ENCODE data around the gene PTPN14.

Gene PTPN14

GRCh38 chr1:214568328-214568727 lies 16.9 kb upstream of the PTPN14 start:
- DNase-seq (ENCODE audit: low read depth), result no peak

DNA sequence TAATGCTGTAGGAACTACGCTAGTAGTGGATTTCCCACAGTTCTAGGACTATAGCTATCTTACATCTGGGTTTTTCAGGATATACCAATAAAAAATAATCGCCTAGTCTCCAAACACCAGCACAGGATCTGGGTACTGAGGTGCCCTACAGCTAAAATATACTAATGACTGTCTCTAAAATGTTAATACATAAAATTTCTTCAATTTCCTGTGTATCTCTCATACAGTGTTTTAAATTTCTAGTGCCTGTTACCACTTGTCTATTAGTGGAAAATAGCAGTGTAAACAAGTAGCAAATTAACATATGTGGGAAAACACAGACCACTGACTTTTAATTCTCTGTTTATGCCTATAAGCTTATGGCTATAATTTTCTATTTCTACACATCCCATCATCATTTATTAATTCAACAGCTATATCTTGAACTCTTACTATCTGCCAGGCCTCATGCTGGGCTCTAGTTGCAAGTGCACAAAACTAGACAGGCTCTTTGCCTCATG lies 16.1 kb upstream of the PTPN14 start:
- no peak for DNase-seq (ENCODE audit: low read depth)

- no peak for DNase-seq (ENCODE audit: low read depth)
These were observed 15.0 kb upstream of the PTPN14 start for GRCh38 chr1:214566158-214567104.

GRCh38 chr1:214565310-214565709 lies 13.9 kb upstream of the PTPN14 start:
- no peak for DNase-seq (ENCODE audit: low read depth)

DNA sequence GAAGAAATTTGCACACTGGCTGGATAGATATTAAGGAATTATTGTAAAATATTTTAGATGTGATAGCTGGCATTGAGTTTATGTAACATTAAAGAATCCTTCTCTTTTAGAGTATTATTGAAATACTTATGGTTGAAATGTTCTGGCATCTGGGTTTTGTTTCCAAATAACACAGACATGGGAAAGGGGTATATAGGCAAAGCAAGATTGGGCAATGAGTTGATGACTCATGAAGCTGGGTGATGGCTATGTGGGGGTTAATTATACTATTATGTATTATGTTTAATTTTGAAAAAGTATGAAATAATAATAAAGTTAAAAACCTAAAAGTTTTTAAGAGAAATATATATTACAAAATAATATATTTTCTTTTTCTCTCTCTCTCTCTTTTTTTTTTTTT lies 12.5 kb upstream of the PTPN14 start:
- no peak for DNase-seq (ENCODE audit: low read depth)

- no peak for DNase-seq (ENCODE audit: low read depth)
These were observed 6.7 kb upstream of the PTPN14 start for GRCh38 chr1:214557952-214558735.

DNA sequence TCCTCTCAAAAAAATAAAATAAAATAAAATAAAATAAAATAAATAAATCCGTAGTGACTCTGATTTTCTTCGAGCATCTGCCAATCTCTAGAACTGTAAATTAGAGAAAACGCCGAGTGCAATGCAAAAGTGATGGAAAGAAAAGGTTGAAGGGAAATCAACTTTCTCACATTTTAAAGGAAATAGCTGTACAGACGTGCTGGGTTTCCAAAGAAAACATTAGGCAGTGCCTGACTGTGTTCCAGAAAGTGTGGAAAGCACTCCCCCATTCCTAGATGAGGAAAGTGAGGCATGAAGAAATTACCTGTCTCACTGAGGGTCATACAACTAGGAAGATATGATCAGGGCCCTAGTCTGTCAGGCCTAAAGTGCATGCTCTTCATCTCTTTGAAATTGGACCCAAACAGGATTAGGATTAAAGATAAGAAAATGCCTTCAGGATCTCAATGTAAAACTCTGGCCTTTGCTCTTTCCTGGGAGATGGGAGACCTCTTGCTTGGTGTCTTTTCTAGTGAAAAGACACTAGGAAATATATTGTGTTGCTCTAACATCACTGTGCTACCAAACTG lies 1.8 kb upstream of the PTPN14 start:
- no peak for DNase-seq (ENCODE audit: low read depth)

DNA sequence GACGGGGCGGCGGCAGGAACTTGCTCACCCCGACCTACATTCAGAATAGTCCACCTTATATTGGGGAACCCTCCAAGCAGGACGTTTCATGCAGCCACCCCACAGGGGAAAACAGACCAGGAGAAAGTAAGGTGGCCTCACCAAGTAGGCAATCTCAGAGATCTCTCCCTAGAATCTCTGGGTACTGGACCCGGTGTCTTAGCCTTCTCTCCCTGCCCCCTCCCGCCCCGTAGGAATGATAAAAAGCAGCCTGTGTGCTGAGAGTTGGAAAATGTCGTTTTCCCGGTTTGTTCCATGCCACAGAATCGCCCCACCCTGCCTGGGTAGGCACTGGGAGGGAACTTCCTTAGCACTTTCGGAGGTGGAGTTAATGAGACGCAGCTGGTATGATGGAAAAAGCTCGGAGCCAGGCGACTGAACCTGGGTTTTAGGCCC lies 789 bp upstream of the PTPN14 start:
- no peak for DNase-seq (ENCODE audit: low read depth)

GRCh38 chr1:214550857-214551435 lies 456 bp downstream of the PTPN14 start:
- DNase-seq (ENCODE audit: low read depth), result no peak

DNA sequence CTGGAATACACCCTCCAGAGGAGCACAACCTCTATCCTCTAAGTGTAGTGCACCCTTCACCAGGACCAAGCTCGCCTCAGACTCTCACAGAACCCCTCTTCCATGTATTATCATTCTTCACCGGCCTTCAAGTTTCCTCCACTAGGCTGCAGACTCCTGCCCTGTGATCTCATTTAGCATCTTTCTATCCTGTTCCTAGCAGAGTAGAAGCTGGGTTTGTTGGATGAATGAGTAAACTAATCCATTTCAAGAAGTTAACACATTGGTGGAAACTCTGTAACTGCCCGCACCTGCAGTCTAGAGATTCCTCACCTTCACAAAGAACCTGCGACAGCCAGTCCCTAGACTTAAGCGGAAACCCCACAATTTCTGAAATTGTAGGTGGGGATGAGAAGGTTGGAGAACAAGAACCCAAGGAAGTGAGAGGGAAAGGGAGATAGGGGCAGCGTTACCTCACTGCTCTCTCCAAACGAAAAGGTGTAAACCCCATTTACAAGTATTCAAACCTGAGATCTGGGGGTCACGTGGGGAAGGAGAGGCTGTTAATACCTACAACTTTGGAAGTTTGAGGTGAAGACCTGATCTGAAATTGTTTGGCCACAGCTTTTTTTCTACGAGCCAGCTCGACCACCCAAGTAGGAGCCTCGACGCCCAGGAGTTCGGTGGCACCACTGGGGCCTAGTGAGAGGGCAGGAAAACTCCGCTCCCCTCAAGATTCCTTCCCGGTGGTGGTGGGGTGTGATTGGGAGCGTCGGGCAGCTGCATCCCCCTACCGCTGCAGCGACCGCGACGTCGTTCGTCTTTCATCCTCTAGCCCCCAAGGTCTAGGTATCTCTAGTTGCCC lies 1.2 kb downstream of the PTPN14 start:
- no peak for DNase-seq (ENCODE audit: low read depth)

DNA sequence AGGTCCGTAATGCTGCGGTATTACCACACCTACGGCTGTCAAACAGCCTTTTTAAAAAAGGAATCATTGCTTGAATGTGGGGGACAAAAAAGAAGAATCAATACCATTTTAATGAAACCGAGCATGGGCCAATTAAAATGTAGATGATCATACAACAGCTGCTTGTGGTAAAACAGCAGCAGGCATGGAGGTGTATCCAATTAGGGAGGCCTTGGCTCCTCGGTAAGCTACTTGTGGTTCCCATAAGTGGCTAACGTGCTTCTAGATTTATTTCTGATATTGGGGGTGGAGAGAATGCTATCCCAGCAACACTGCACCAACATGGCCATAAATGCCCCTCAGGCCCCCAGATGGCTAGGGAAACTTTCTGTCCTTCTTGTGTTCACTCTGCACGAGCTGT lies 1.8 kb downstream of the PTPN14 start:
- DNase-seq (ENCODE audit: low read depth), result no peak

- no peak for DNase-seq (ENCODE audit: low read depth)
These were observed 2.4 kb downstream of the PTPN14 start for GRCh38 chr1:214548988-214549387.

DNA sequence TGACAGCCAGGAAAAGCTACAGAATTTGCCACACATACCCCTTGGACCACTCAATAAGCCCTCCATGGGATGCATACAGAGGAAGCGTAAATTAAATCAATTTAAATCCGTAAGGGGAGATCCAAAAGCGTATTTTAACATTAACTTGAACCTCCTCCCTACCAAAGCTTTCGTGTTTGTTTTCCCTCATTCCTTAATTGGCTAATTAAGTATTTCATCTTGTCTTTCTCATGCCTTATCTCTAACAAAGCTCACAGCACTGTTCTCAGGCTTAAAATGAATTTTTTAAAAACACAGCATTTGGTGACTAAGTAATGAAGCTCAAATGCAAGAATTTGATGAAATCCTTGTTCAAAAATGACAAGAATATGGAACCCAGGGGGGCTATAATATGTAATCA lies 3.1 kb downstream of the PTPN14 start:
- DNase-seq (ENCODE audit: low read depth), result no peak

DNA sequence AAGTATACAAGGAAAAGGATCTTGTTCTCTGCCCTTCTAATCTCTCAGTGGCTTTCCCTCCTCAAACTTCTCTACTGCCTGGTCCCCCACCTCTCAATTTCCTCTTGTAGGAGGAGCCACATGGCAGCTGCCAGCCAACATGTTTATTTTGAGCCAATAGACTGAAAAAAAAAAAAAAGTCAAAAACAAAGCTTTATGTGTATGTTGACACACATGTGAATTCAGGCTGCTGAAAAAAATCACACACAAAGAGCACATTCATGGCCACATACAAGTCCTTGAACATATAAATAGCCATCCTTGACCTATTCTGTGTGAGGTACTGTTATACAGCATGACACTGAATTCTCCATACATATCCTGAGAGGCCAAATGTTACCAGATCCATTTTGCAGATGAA lies 3.7 kb downstream of the PTPN14 start:
- no peak for DNase-seq (ENCODE audit: low read depth)

GRCh38 chr1:214546886-214547641 lies 4.3 kb downstream of the PTPN14 start:
- no peak for DNase-seq (ENCODE audit: low read depth)

- DNase-seq (ENCODE audit: low read depth), result no peak
These were observed 5.3 kb downstream of the PTPN14 start for GRCh38 chr1:214546084-214546483.

GRCh38 chr1:214545293-214545692 lies 6.1 kb downstream of the PTPN14 start:
- no peak for DNase-seq (ENCODE audit: low read depth)

DNA sequence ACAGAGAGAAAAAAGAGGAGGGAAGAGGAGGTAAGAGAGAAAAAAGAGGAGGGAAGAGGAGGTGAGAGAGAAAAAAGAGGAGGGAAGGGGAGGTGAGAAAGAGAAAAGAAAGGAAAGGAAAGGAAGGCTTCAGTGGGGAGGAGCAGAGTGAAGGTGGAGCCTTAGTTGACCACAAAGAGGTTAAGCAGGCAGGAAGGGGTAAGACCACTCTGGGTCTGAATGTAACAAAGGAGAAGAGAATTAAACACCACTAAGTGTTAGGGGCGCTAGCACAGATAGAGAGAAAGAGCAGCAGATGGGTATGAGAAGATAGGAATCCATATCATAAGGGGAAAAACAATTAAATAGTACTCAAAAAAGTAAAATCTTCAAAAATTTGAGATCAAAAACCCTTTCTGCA lies 6.6 kb downstream of the PTPN14 start:
- no peak for DNase-seq (ENCODE audit: low read depth)

DNA sequence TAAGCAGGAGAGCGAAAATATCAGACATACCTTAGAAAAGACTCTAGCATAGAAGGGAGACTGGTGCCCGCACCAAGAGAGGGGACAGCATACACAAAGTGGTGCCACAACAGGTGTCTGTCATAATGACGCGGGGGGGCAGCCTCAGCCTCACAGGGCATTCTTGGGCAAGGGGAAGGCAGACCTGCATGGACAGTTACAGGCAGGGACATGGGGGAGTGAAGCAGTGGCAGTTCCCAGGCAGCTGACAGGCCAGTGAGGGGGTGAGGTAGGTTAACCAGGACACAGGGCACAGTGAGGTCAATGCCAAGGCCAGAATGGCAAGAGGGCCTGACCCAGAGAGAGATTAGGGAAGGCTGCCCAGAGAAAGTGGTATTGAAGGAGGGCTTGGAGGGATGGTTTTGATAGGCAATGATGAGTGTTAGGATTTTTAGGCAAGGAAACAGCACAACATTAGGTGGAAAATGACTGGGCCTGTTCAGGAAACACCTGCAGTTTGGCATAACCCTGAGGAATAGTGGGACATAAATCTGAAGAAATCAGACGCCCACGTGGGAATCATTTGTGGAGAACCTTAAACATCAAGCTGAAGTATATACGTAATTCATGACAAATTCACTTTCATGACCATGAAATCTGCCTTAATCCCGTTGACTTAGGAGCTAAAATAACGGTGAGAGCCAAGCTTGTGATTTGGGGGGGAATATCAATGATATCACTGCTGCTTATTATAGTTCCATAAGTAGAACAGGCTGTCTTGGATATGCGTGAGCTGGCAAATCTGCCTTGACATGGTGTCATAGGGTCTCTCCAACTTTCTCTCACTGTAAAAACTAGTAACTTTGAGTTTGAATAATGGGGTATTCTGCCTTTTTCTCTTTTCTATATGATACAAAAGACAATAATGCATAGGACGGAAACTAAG lies 8.9 kb downstream of the PTPN14 start:
- DNase-seq (ENCODE audit: low read depth), result no peak

Measured in T follicular helper cell (primary cell).